Measurements from ENCODE around the gene KCNE1.
"Not testable (repeated sequence)": the region's sequence is repeated elsewhere in the genome, so short reads cannot be mapped to it uniquely, and the experiment has no call there.

The KCNE1 gene

GRCh38 chr21:34511181-34511580 is 829 bp downstream of the KCNE1 start:
- DNase-seq (ENCODE audit: low read depth in 3 of 3): no peak

GRCh38 chr21:34510148-34511142 is 1.6 kb downstream of the KCNE1 start:
- peak in 2 of 3 experiments; percentile 22 to 27 for DNase-seq (ENCODE audit: low read depth in 3 of 3)

- no peak for DNase-seq (ENCODE audit: low read depth in 3 of 3)
Measured at GRCh38 chr21:34509151-34509550, 2.9 kb downstream of the KCNE1 start.

GRCh38 chr21:34504595-34504994 is 7.4 kb downstream of the KCNE1 start:
- DNase-seq (ENCODE audit: low read depth in 3 of 3): no peak

- no peak for DNase-seq (ENCODE audit: low read depth in 3 of 3)
Measured at GRCh38 chr21:34502480-34503106, 9.4 kb downstream of the KCNE1 start.

- DNase-seq (ENCODE audit: low read depth in 3 of 3): no peak
Measured at GRCh38 chr21:34501716-34502115, 10.3 kb downstream of the KCNE1 start.

- DNase-seq (ENCODE audit: low read depth in 3 of 3): no peak
Measured at GRCh38 chr21:34500191-34500590, 11.8 kb downstream of the KCNE1 start.

- no peak for DNase-seq (ENCODE audit: low read depth in 3 of 3)
Measured at GRCh38 chr21:34499116-34499515, 12.9 kb downstream of the KCNE1 start.

GRCh38 chr21:34498623-34499022 is 13.4 kb downstream of the KCNE1 start:
- no peak for DNase-seq (ENCODE audit: low read depth in 3 of 3)

GRCh38 chr21:34483854-34484253 is 28.2 kb downstream of the KCNE1 start:
- not testable (repeated sequence) for DNase-seq (ENCODE audit: low read depth in 3 of 3)

GRCh38 chr21:34483435-34483834 is 28.6 kb downstream of the KCNE1 start:
- not testable (repeated sequence) for DNase-seq (ENCODE audit: low read depth in 3 of 3)

GRCh38 chr21:34467333-34467732 is 44.7 kb downstream of the KCNE1 start:
- DNase-seq (ENCODE audit: low read depth in 3 of 3): not testable (repeated sequence)

- not testable (repeated sequence) for DNase-seq (ENCODE audit: low read depth in 3 of 3)
Measured at GRCh38 chr21:34459426-34459825, 52.6 kb downstream of the KCNE1 start.

- DNase-seq (ENCODE audit: low read depth in 3 of 3): not testable (repeated sequence)
Measured at GRCh38 chr21:34458266-34458665, 53.7 kb downstream of the KCNE1 start.

GRCh38 chr21:34456180-34456579 is 55.8 kb downstream of the KCNE1 start:
- not testable (repeated sequence) for DNase-seq (ENCODE audit: low read depth in 3 of 3)

- not testable (repeated sequence) for DNase-seq (ENCODE audit: low read depth in 3 of 3)
Measured at GRCh38 chr21:34455628-34456027, 56.4 kb downstream of the KCNE1 start.

- not testable (repeated sequence) for DNase-seq (ENCODE audit: low read depth in 3 of 3)
Measured at GRCh38 chr21:34447018-34447417, 65.0 kb downstream of the KCNE1 start.

GRCh38 chr21:34443486-34443885 is 68.5 kb downstream of the KCNE1 start:
- not testable (repeated sequence) for DNase-seq (ENCODE audit: low read depth in 3 of 3)

GRCh38 chr21:34429710-34430109 is 82.3 kb downstream of the KCNE1 start:
- DNase-seq (ENCODE audit: low read depth in 3 of 3): not testable (repeated sequence)

GRCh38 chr21:34428441-34428840 is 83.6 kb downstream of the KCNE1 start:
- not testable (repeated sequence) for DNase-seq (ENCODE audit: low read depth in 3 of 3)

- DNase-seq (ENCODE audit: low read depth in 3 of 3): not testable (repeated sequence)
Measured at GRCh38 chr21:34427339-34427738, 84.7 kb downstream of the KCNE1 start.

- DNase-seq (ENCODE audit: low read depth in 3 of 3): not testable (repeated sequence)
Measured at GRCh38 chr21:34423805-34424204, 88.2 kb downstream of the KCNE1 start, which contains the start of gene SMIM34. Gene SMIM34 (minus strand): TSS chr21:34423951. CDS start chr21:34423839, 112 bp downstream.

All from stimulated activated CD4-positive, alpha-beta T cell treated with anti-CD3 and anti-CD28 coated beads, TNF-alpha, amount 100 ng/mL, for 4 hours (primary cell).